ENCODE results near the gene DCC. TPM values are rescaled to one million over a fixed set of nuclear protein-coding genes. Genes with fewer than 3 reads are reported as not detected.
"Not testable (repeated sequence)": the region's sequence is repeated elsewhere in the genome, so short reads cannot be mapped to it uniquely, and the experiment has no call there.

Gene DCC
- total RNA-seq, 2 donors from 2014 or later: 0.86 to 3.2 TPM

- DNase-seq (ENCODE audit: low spot score): no peak
- intact Hi-C loops (cut with DNase I): no loop called here
These were observed 3.8 kb downstream of the DCC start for GRCh38 chr18:52343731-52344340.

GRCh38 chr18:52344881-52345280 is 4.9 kb downstream of the DCC start:
- intact Hi-C loops (cut with DNase I): no loop called here
- DNase-seq (ENCODE audit: low spot score): no peak

GRCh38 chr18:52345428-52345827 is 5.4 kb downstream of the DCC start:
- DNase-seq (ENCODE audit: low spot score): no peak
- intact Hi-C loops (cut with DNase I): no loop called here

DNA sequence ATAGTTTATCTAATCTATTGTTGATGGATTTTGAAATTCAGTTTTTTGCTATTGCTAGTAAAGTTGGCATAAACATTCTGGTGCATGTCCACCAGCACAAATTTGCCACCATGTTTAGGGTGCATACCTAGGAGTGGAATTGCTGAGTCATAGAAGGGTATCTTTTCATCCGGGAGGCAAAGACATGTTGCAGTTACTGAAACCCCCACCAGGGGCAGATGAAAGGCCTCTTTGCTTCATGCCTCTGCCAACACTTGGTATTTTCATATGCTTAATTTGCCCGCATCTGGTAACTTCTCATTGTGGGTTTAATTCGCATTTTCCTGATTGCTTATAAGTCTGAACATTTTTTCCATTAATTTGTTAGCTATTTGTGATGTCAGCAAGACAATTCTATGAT is 8.2 kb downstream of the DCC start:
- intact Hi-C loops (cut with DNase I): no loop called here
- DNase-seq (ENCODE audit: low spot score): no peak

DNA sequence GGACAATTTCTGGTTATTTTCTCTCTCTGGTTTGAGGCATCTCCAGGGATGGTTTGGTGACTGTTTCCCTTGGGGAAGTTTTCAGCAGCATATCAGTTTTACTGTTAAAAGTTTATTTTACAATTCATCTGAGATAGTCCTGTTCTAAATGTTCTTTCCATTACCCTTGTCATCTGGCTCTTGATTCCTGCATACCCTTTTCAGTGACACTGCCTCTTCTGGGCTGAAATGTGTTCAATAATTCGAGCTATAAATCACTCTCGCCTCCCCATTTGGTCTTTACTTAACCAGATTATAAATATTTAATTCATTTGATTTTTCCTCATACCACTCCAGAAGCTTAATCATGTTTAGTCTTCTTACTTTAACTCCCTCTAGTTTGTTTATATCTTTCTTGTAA is 9.5 kb downstream of the DCC start:
- intact Hi-C loops (cut with DNase I): no loop called here
- no peak for DNase-seq (ENCODE audit: low spot score)

- intact Hi-C loops (cut with DNase I): no loop called here
- no peak for DNase-seq (ENCODE audit: low spot score)
These were observed 12.9 kb downstream of the DCC start for GRCh38 chr18:52352920-52353319.

GRCh38 chr18:52353589-52353988 is 13.6 kb downstream of the DCC start:
- DNase-seq (ENCODE audit: low spot score): no peak
- intact Hi-C loops (cut with DNase I): no loop called here

GRCh38 chr18:52363861-52364260 is 23.9 kb downstream of the DCC start:
- intact Hi-C loops (cut with DNase I): loop anchor here in 1 of 2 donors (5.0 kb wide), 1 partner anchor 1693 kb away; no protein-coding TSS in a partner anchor
- DNase-seq (ENCODE audit: low spot score): no peak

DNA sequence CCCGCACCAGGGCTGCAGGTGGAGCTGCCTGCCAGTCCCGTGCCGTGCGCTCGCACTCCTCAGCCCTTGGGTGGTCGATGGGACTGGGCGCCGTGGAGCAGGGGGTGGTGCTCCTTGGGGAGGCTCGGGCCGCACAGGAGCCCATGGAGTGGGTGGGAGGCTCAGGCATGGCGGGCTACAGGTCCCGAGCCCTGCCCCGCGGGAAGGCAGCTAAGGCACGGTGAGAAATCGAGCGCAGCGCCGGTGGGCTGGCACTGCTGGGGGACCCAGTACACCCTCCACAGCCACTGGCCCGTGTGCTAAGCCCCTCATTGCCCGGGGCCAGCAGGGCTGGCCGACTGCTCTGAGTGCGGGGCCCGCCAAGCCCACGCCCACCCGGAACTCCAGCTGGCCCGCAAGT is 26.9 kb downstream of the DCC start:
- intact Hi-C loops (cut with DNase I); DNase-seq (ENCODE audit: low spot score): not testable (repeated sequence)

DNA sequence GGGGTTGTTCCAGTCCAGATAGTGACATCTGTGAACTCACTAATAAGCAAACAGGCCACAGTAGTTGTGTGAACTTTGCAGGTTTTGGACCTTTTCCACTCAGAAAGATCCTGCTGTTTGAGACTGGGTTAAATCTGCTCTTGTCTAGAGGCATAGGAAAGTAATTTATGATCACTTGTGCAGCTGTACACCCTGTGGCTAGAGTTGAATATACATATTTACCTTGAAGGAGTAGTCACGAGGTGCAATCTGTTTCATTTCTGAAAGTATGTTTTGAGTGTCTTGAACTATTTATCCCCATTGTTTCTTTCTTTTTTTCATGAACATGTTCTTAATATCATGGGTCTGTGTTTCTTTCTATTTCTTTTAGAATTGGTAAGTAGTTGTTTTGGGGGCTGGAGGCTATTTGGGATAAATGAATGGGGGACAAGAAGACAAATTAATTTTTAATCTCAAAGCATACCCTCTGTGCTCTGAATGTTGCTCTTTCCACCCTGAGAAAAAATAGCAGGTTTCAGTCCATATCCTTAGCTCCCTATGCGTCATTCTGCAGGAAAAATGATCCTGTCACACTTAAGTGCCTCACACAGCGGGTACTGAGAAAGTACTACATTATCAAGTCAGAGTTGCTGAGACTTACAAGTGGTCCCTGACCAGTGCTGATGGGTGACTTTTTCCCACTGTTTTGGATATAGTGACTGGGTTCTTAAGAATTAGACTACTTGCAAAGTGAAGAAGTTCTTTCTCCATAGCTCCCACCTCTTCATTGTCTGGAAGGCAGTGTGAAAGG is 28.2 kb downstream of the DCC start:
- intact Hi-C loops (cut with DNase I): no loop called here

DNA sequence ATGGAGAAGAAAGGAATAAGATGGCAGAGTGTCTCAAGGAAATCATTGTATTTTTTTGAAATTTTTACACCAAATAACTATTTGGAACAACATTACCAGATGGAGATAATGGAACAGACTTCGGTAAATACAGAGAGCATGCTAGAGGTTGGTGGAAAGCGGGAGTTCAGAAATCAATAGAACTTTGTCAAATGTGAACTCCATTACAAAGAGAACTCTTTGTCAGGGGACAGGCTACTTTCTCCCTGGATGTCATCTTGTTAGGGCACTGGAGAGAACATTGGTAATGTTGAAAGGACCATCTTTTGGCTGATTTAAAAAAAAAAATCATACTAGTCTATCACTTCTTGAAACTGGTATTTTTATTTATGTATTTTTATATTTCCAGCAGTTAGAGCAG is 30.8 kb downstream of the DCC start:
- no peak for DNase-seq (ENCODE audit: low spot score)
- intact Hi-C loops (cut with DNase I): no loop called here

More for the DNA sequence above, 28.2 kb downstream of the DCC start:
- DNase-seq (ENCODE audit: low spot score): no peak

- intact Hi-C loops (cut with DNase I): no loop called here
- no peak for DNase-seq (ENCODE audit: low spot score)
These were observed 36.1 kb downstream of the DCC start for GRCh38 chr18:52376104-52376503.

- DNase-seq (ENCODE audit: low spot score): no peak
- intact Hi-C loops (cut with DNase I): no loop called here
These were observed 37.1 kb downstream of the DCC start for GRCh38 chr18:52377094-52377493.

DNA sequence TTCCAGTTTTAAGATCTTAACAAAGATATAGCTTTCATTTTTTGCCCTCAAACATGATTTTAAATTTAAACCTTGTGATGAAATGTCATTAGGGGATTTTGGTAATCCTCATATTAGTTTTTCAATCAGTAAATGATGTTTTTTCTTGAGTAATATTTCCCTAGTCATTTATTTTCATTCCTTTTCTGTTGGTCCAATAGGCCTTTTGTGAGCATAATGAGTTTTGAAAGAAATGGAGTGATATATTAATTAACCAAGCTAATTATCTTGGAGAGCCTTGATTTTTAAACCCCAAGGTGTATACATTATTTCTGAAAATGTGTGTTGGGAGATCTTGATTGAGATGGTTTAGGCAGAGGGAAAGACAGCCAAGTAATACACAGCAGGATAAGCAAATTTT is 46.3 kb downstream of the DCC start:
- no peak for DNase-seq (ENCODE audit: low spot score)
- intact Hi-C loops (cut with DNase I): no loop called here

DNA sequence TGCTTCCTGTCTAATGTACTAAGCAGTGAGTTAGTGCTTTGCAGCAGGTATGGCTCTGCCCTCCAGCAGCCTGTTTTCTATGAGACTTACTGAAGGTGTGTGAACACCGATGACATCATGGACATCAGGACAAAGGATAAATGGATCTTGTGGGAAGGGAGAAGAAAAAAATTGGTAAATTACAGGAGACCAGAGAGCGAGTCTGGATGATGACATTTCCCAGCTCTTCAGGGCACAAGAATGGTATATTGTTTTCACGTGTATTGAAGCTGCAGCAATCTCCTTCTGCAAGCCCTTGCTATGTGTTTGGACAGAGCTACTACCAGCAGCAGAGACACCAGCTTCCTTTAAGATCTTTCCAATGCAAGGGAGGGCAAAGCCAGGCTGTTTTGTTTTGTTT is 47.2 kb downstream of the DCC start:
- intact Hi-C loops (cut with DNase I): no loop called here

DNA sequence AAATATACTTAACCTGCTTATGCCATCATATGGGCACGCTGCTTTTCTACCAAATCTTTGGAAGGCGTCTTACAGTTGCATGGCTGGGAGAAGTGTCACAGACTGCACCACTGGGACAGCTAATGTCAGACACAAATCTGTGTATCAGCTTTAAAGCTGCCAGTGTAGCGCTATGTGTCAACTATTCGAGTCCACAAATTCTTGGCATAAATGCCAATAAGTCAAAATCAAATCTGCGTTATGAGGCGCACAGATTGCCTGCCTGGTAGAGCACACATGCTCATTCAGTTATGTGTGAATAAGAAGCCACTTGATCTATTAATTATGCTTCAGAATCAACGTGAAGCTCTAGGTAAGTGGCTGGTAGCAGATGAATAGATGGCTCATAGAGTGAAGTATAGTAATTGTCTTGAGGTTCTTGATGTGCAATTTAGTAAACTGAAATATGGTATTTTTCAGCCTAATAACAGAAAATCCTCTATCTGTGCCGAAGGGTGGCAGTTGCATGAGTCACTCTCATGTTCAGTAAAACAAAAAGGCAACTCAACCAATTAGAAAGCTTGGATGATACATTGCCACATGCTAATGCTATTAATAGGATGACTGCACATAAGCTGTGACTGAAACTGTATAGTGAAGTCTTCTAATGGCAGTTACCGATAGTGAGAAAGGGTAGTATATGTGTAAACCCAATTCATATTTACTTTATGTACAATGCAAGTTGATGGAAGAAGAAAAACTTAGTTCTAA is 52.0 kb downstream of the DCC start:
- intact Hi-C loops (cut with DNase I): no loop called here
- no peak for DNase-seq (ENCODE audit: low spot score)

More for the DNA sequence above, 47.2 kb downstream of the DCC start:
- DNase-seq (ENCODE audit: low spot score): no peak

- intact Hi-C loops (cut with DNase I): no loop called here
- no peak for DNase-seq (ENCODE audit: low spot score)
These were observed 54.6 kb downstream of the DCC start for GRCh38 chr18:52394602-52395001.

- intact Hi-C loops (cut with DNase I): no loop called here
- DNase-seq (ENCODE audit: low spot score): no peak
These were observed 55.3 kb downstream of the DCC start for GRCh38 chr18:52395146-52395852.

DNA sequence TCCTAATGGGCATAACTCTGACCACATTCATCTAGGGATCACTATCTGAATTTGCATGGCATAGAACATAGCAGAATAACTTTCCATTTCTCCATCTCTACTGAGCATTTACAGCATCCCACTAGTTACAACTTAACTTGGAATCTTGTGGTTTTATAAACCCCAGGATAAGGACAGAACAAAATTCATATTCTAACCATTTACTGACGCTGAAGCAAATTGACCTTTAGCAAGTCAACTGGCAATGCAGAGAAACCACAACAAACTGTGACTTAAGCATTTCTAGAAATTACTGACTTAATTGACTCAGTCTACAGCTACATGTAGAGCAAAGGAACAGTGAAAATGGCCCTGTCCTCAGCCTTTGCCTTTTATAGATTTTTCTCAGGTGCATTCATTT is 61.2 kb downstream of the DCC start:
- DNase-seq (ENCODE audit: low spot score): no peak
- intact Hi-C loops (cut with DNase I): no loop called here

DNA sequence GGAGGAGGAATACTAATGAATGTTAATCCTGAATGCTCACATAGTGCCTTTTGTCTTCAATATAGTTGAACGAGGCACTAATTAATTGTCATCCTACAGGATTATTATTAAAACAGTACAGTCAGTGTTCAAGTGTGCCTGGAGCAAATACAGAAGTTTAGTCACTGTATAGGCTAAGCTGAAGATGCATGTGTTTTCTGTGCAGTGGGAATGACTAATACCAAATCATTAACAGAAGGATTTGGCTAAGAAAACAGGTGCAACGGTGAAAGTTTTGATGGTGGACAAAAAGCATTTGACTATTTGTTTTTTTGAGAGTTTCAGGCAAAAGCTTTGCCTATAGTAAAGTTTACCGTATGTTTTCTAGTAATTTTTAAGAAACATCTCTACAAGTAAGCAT is 62.8 kb downstream of the DCC start:
- intact Hi-C loops (cut with DNase I): no loop called here
- DNase-seq (ENCODE audit: low spot score): no peak
